ENCODE measurements around the gene RAB38. TPM values are rescaled to one million over a fixed set of nuclear protein-coding genes. Genes with fewer than 3 reads are reported as not detected.

The RAB38 gene
- total RNA-seq, 1 experiment from 2014 or later, result 18.7 TPM

- H2BK120ac ChIP-seq (ENCODE audit: low read depth, low read length, poor library complexity, severe bottlenecking), result no peak overlapping the region
- H3K4ac ChIP-seq (ENCODE audit: low read depth, low read length), result no peak overlapping the region
- no peak overlapping the region for H4K91ac ChIP-seq (ENCODE audit: insufficient read length, low read depth, low read length)
- H3K79me1 ChIP-seq (ENCODE audit: insufficient read depth, low read depth, low read length, poor library complexity, severe bottlenecking), result no peaks in the 10 kb centered on the region
- no peak overlapping the region for H2BK5ac ChIP-seq (ENCODE audit: insufficient read length, low read length)
- no peak overlapping the region for H3K27ac ChIP-seq (ENCODE audit: insufficient read length, low read depth, low read length)
- no peak overlapping the region for H3K4me2 ChIP-seq (ENCODE audit: insufficient read depth, insufficient read length, low read length)
- Mint-ChIP-seq H3K9me3 (no peaks in the 10 kb centered on the region), H3K4me3 (no peak overlapping the region), H3K4me1 (no peaks in the 10 kb centered on the region), H3K27ac (no peak overlapping the region), H3K27me3 (ENCODE audit: low read depth) (no peaks in the 10 kb centered on the region), H3K36me3 (ENCODE audit: insufficient read depth in 1 of 3, low read depth in 3 of 3) (no peaks in the 10 kb centered on the region)
- H3K14ac ChIP-seq (ENCODE audit: insufficient read depth, low read length), result no peak overlapping the region
- no peak overlapping the region for H3T11ph ChIP-seq (ENCODE audit: low read length)
- H2AFZ ChIP-seq (ENCODE audit: low read length), result no peak overlapping the region
- no peak for DNase-seq
- H2AK5ac ChIP-seq (ENCODE audit: insufficient read length, low read length), result no peak overlapping the region
- H3K4me1 ChIP-seq (ENCODE audit: insufficient read depth, low read length), result no peaks in the 10 kb centered on the region
- H2BK15ac ChIP-seq (ENCODE audit: low read depth, low read length), result no peak overlapping the region
- no peak for TF ChIP-seq CTCF (conservative IDR thresholded peaks at IDR 0.05)
- H4K8ac ChIP-seq (replicated peaks; ENCODE audit: insufficient read length, low read depth, low read length), result no peak overlapping the region
- H2BK20ac ChIP-seq (ENCODE audit: low read depth, low read length, poor library complexity, severe bottlenecking), result no peak overlapping the region
- no CpG with 5 or more reads among the region's 2 CpGs for WGBS (ENCODE audit: extremely low coverage, insufficient read length, low lambda C conversion rate)
- no peak overlapping the region for H3K56ac ChIP-seq (ENCODE audit: insufficient read length, low read depth, low read length)
- no peaks in the 10 kb centered on the region for H3K9me3 ChIP-seq (ENCODE audit: control insufficient read depth, low read depth, low read length)
- no peak overlapping the region for H3K18ac ChIP-seq (ENCODE audit: insufficient read length, low read depth, low read length)
- no peaks in the 10 kb centered on the region for H3K79me2 ChIP-seq (ENCODE audit: insufficient read depth, low read length)
- H2BK12ac ChIP-seq (ENCODE audit: insufficient read length, low read depth, low read length), result no peak overlapping the region
- no peaks in the 10 kb centered on the region for H3K23me2 ChIP-seq (ENCODE audit: insufficient read length, low read depth, low read length, poor library complexity, severe bottlenecking)
- H4K5ac ChIP-seq (ENCODE audit: insufficient read length, low read depth, low read length), result no peak overlapping the region
- no peak overlapping the region for H3K9ac ChIP-seq (ENCODE audit: extremely low read depth, insufficient read length, low read length)
- H3K23ac ChIP-seq (ENCODE audit: insufficient read length, low read depth, low read length), result no peak overlapping the region
- no peaks in the 10 kb centered on the region for H4K20me1 ChIP-seq (ENCODE audit: control insufficient read depth, insufficient read depth, insufficient read length)
- H3K27me3 ChIP-seq (ENCODE audit: insufficient read depth, low read length), result no peaks in the 10 kb centered on the region
Measured at GRCh38 chr11:88203604-88204003, 28.4 kb upstream of the RAB38 start.

Data from H9 (cell line).